ENCODE results near the gene GNAL. TPM values are rescaled to one million over a fixed set of nuclear protein-coding genes. Genes with fewer than 3 reads are reported as not detected.

GNAL gene
- total RNA-seq, 1 donor from 2014 or later: 5.0 TPM

DNA sequence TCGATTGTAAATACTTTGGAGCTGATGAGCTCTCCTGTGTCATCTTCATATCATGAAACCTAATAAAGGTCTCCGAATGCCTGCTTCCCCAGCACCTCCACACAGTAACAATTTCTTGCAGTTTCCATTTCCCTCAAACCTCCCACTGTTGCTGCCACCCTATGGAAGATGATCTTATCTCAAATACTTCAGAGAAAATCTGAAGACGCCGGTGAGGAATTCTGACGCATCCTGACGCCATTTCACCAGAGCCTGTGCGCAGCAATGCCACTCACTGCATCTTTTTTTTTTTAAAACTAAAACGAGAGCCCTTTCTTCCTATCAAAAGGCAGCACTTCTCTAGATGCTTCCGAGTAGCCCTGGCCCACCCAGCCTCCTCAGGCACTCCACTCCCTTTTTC is 31.9 kb upstream of the GNAL start:
- no peak for DNase-seq (ENCODE audit: low read depth)
- H3K4me3 ChIP-seq (ENCODE audit: low read depth, low read length): no peak overlapping the region
- TF ChIP-seq, protein P1, sequence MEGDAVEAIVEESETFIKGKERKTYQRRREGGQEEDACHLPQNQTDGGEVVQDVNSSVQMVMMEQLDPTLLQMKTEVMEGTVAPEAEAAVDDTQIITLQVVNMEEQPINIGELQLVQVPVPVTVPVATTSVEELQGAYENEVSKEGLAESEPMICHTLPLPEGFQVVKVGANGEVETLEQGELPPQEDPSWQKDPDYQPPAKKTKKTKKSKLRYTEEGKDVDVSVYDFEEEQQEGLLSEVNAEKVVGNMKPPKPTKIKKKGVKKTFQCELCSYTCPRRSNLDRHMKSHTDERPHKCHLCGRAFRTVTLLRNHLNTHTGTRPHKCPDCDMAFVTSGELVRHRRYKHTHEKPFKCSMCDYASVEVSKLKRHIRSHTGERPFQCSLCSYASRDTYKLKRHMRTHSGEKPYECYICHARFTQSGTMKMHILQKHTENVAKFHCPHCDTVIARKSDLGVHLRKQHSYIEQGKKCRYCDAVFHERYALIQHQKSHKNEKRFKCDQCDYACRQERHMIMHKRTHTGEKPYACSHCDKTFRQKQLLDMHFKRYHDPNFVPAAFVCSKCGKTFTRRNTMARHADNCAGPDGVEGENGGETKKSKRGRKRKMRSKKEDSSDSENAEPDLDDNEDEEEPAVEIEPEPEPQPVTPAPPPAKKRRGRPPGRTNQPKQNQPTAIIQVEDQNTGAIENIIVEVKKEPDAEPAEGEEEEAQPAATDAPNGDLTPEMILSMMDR (conservative IDR thresholded peaks at IDR 0.05; ENCODE audit: low read depth, low read length): no peak

DNA sequence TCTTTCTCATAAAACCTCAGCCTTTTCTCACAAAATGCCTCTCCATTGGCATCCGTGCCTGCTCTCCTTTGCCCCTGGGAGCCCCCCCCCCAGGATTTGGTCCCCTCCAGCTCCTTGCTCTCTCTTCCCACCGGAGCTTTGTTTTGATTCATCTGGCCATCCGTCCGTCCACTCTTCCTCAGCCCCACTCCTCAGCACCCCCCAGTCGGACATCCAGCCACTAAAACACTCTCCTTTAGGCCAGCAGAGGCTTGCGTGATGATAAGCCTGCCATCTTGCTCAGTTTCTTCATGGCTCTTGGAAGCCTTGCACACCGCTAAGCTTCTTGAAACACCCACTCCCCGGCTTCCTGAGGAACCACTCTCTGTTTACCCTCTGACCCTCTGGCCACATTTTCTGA is 31.5 kb upstream of the GNAL start:
- H3K4me3 ChIP-seq (ENCODE audit: low read depth, low read length): no peak overlapping the region
- DNase-seq (ENCODE audit: low read depth): no peak
- TF ChIP-seq, protein P1 (conservative IDR thresholded peaks at IDR 0.05; ENCODE audit: low read depth, low read length): no peak

DNA sequence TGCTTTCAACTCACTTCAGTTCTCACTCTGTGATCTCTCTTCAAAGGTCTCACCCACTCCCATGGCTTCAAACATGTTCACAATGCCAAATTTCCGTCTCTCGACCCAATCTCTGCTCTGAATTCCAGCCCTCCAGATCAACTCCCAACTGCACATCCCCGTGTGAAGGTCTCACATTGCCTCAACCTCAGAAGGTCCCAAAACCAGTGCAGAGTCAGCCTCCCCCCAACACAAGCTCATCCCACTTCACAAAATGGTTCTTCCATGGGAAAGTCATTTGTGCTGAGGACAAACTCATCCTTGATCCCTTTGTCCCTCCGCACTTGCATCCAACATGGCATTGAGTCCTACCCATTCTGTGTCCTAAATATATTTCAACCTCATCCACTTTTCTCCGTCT is 31.0 kb upstream of the GNAL start:
- no peak overlapping the region for H3K4me3 ChIP-seq (ENCODE audit: low read depth, low read length)
- TF ChIP-seq, protein P1 (conservative IDR thresholded peaks at IDR 0.05; ENCODE audit: low read depth, low read length): no peak

DNA sequence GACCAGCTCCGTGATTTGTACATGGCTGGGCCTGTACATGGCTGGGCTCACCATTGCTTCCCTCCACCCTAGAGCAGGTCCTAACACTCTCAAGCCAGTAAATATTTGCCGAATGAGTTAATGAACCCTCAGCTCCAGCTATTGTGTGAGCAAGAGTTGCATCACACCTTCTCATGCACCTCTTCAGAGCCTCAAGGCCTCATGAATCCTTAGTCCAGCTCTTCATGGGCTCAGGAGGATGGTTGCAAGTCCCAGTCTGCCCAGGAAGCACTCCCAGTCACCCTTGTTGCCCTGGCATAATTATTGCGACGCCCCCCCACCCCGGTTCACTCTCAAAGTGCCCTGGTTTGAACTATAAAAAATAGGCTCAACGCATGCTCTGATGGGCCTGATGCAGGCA is 30.1 kb upstream of the GNAL start:
- no peak overlapping the region for H3K4me3 ChIP-seq (ENCODE audit: low read depth, low read length)
- TF ChIP-seq, protein P1 (conservative IDR thresholded peaks at IDR 0.05; ENCODE audit: low read depth, low read length): no peak
- no peak for DNase-seq (ENCODE audit: low read depth)

More for the DNA sequence above, 31.0 kb upstream of the GNAL start:
- DNase-seq (ENCODE audit: low read depth): no peak

DNA sequence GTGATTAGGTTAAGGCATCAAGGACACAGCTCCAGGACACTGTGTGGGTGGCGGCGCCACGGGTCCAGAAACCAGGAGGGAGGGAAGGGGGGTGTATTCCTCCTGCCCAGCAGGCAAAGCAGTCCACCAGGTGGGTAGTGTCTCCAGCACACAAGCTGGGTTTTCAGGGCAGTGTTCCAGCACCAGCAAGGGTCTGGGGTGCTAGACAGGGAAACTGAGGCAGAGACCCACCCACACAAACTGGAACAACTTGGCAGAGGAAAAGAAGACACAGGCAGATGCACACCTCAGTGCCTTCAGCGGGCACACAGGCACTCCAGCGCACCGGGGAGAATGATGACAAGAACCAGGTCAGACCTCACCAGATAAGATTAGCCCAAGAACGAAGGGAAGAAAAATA is 28.4 kb upstream of the GNAL start:
- no peak for DNase-seq (ENCODE audit: low read depth)
- TF ChIP-seq, protein P1 (conservative IDR thresholded peaks at IDR 0.05; ENCODE audit: low read depth, low read length): no peak
- no peak overlapping the region for H3K4me3 ChIP-seq (ENCODE audit: low read depth, low read length)

DNA sequence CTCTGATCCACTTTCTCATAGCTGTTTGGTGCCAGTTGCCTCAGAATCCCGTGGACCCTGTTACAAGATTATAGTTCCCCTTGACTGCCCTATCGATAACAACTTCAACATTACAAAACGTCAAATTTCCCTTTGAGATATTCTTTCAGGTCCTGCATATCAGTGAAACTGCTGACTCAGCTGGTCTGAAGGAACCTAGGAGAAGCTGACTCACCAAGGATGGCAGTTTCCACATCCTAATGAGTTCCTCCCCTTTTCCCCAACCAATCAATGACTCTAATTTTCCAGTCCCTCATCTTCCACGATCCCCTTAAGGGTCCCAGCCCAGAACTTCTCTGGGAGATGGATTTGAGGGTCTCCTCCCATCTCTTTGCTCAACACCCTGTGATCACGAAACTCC is 27.6 kb upstream of the GNAL start:
- H3K4me3 ChIP-seq (ENCODE audit: low read depth, low read length): no peak overlapping the region
- DNase-seq (ENCODE audit: low read depth): no peak
- TF ChIP-seq, protein P1 (conservative IDR thresholded peaks at IDR 0.05; ENCODE audit: low read depth, low read length): no peak

DNA sequence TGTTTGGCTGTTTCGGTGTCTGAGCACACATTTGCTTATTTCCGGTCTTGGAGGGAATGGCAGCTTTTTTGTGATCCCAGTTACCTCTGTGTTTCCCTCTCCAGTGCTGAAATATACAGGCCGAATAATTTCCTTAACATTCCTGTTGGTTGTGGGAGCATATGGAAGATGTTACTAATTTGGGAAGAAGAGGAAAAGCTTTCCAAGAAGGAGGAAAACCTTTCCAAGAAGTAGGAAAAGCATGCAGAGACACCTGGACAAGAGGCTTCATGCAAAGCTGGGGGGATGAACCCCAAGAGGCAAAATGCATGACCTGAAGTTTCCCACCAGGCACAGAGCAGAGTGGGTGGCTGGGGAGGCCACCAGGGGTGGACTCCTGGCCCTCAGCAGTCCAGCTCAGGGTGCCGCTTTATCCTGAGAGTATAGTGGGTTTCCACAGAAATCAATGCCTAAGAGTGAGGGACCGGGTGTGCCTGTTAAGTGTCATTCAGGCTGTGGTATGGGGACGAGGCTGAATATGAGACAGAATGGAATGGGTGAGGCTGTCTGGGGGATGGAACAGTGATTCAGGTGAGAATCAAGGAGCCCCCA is 25.5 kb upstream of the GNAL start:
- H3K4me3 ChIP-seq (ENCODE audit: low read depth, low read length): no peak overlapping the region
- TF ChIP-seq, protein P1 (conservative IDR thresholded peaks at IDR 0.05; ENCODE audit: low read depth, low read length): no peak
- no peak for DNase-seq (ENCODE audit: low read depth)

All from epithelial cell of proximal tubule (primary cell).